ENCODE measurements around the gene NDUFA5.

DNA sequence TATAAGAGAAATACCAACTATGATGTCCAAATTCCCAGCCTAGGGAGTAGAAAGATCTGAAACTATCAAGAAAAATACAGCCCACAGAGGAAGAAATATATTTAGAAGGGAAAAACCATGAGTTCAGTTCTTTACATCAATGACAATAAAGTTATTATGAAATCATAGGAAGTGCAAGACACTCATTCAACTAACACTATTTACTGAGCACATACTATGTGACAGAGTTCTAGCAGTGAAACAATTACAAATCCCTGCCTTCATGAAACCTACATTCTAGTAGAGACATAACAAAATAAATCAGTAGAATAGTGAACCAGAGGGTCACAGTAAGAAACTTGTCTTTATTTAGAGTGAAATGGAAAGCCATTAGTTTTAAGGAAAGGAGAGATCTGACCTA, 2.1 kb downstream of the NDUFA5 start:
- TF ChIP-seq POLR2A (IDR thresholded peaks at IDR 0.05) (no peak), EP300 (IDR thresholded peaks at IDR 0.05; ENCODE audit: low read depth) (no peak), POLR2AphosphoS5 (IDR thresholded peaks at IDR 0.05) (no peak)
- TF ChIP-seq, protein P1, sequence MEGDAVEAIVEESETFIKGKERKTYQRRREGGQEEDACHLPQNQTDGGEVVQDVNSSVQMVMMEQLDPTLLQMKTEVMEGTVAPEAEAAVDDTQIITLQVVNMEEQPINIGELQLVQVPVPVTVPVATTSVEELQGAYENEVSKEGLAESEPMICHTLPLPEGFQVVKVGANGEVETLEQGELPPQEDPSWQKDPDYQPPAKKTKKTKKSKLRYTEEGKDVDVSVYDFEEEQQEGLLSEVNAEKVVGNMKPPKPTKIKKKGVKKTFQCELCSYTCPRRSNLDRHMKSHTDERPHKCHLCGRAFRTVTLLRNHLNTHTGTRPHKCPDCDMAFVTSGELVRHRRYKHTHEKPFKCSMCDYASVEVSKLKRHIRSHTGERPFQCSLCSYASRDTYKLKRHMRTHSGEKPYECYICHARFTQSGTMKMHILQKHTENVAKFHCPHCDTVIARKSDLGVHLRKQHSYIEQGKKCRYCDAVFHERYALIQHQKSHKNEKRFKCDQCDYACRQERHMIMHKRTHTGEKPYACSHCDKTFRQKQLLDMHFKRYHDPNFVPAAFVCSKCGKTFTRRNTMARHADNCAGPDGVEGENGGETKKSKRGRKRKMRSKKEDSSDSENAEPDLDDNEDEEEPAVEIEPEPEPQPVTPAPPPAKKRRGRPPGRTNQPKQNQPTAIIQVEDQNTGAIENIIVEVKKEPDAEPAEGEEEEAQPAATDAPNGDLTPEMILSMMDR (IDR thresholded peaks at IDR 0.05) = no peak
